GM12892 (cell line): ENCODE results near the gene GAA.

Experiments
- DNase-seq: peaks from one replicate; pipeline ENCODE4 v3.0.0; 2011; ENCODE audit not compliant: insufficient read length
- FAIRE-seq: peaks from 2 replicates; lab custom pipeline; 2011; peaks lifted over from hg19 to GRCh38; lab: Jason Lieb, UNC
- POLR2A ChIP-seq: IDR thresholded peaks from 2 replicates; pipeline ENCODE4 v1.6.1; 2011; ENCODE audit warnings: low read depth, low read length, control low read depth
- POLR2AphosphoS5 ChIP-seq: IDR thresholded peaks from 2 replicates; pipeline ENCODE4 v1.6.1; 2011; ENCODE audit warnings: low read depth, low read length, control low read depth
- TAF1 ChIP-seq: IDR thresholded peaks from 2 replicates; pipeline ENCODE4 v1.6.1; 2011; ENCODE audit warnings: low read depth, mild to moderate bottlenecking, control low read depth, low read length, borderline replicate concordance

Gene GAA

GRCh38 chr17:80097844-80098691, 3.3 kb upstream of the GAA start:
- no peak for FAIRE-seq

GRCh38 chr17:80099291-80100034, 1.9 kb upstream of the GAA start:
- TF ChIP-seq POLR2AphosphoS5 (no peak), POLR2A (no peak), TAF1 (no peak)
- no peak for DNase-seq
- no peak for FAIRE-seq

More at GRCh38 chr17:80097844-80098691, 3.3 kb upstream of the GAA start:
- TF ChIP-seq POLR2A, result no peak
- DNase-seq, result no peak

- no peak for DNase-seq
- TF ChIP-seq POLR2AphosphoS5, result no peak
- no peak for TF ChIP-seq POLR2A
- no peak for TF ChIP-seq TAF1
- FAIRE-seq, result no peak
Observed at GRCh38 chr17:80100035-80100323, 1.4 kb upstream of the GAA start.

- TF ChIP-seq POLR2AphosphoS5, result no peak
- TF ChIP-seq TAF1, result no peak
- FAIRE-seq (peak; percentile 51), DNase-seq (no peak)
Observed at GRCh38 chr17:80101946-80102663, 724 bp downstream of the GAA start.

GRCh38 chr17:80102664-80103448, 1.5 kb downstream of the GAA start:
- TF ChIP-seq POLR2AphosphoS5 (no peak), TAF1 (no peak), POLR2A (no peak)
- FAIRE-seq, result no peak

GRCh38 chr17:80103449-80104085, 2.2 kb downstream of the GAA start:
- FAIRE-seq, result no peak
- DNase-seq, result no peak
- TF ChIP-seq POLR2A, result no peak
- no peak for TF ChIP-seq POLR2AphosphoS5
- TF ChIP-seq TAF1, result no peak

More at GRCh38 chr17:80102664-80103448, 1.5 kb downstream of the GAA start:
- no peak for DNase-seq

- TF ChIP-seq POLR2A, result no peak
- TF ChIP-seq POLR2AphosphoS5, result no peak
- no peak for TF ChIP-seq TAF1
- no peak for DNase-seq
- no peak for FAIRE-seq
Observed at GRCh38 chr17:80104321-80104955, 3.1 kb downstream of the GAA start.

GRCh38 chr17:80104956-80105375, 3.6 kb downstream of the GAA start:
- DNase-seq, result no peak
- FAIRE-seq, result no peak
- TF ChIP-seq TAF1 (no peak), POLR2A (no peak), POLR2AphosphoS5 (no peak)

GRCh38 chr17:80105762-80106161, 4.4 kb downstream of the GAA start:
- TF ChIP-seq POLR2A (no peak), POLR2AphosphoS5 (no peak), TAF1 (no peak)
- DNase-seq, result no peak
- FAIRE-seq, result no peak

- TF ChIP-seq TAF1 (no peak), POLR2AphosphoS5 (no peak), POLR2A (no peak)
- FAIRE-seq (no peak), DNase-seq (no peak)
Observed at GRCh38 chr17:80106176-80106575, 4.8 kb downstream of the GAA start.
